SK-N-MC (cell line): ENCODE data around the gene IFRD1.

Experiments
- EZH2 ChIP-seq: fragments of 200-600 bp; sonication (generic); IDR thresholded peaks from one replicate; pipeline ENCODE4 v1.6.1; 2017; ENCODE audit warnings: antibody characterized with exemption
- POLR2AphosphoS5 ChIP-seq: IDR thresholded peaks from 2 replicates; pipeline ENCODE4 v1.6.1; 2012; ENCODE audit warnings: mild to moderate bottlenecking, low read depth, low read length, borderline replicate concordance

DNA sequence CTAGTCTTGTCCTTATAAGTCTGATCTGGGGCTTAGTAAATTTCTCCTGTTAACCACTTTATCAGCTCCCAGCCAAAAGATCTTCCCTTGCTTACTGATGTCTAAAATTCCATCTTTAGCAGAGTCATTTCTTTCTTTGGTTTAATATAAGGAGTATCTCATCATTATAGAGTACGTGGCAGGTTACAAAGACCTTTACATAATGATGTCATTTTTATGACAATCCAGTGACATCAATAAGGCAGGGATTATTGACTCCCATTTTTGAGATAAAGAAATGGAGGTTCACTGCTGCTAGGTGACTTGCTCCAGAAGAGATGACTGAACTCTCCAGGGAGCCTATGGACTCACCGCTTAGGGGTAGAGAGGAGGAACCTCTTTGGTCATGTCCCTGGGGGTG is 8.1 kb upstream of the IFRD1 start:
- TF ChIP-seq POLR2AphosphoS5, result no peak
- TF ChIP-seq EZH2, result no peak
